NCI-H526 treated with DMSO at 0.1 percent for 48 hours (cell line): ENCODE measurements around the gene TANGO2.

ENCODE experiments used
- DNase-seq: peaks from one replicate; lab custom pipeline; 2025; lab: John Stamatoyannopoulos, UW

Gene TANGO2

GRCh38 chr22:20108757-20109230 lies 87.9 kb downstream of the TANGO2 start:
- DNase-seq, result no peak

DNA sequence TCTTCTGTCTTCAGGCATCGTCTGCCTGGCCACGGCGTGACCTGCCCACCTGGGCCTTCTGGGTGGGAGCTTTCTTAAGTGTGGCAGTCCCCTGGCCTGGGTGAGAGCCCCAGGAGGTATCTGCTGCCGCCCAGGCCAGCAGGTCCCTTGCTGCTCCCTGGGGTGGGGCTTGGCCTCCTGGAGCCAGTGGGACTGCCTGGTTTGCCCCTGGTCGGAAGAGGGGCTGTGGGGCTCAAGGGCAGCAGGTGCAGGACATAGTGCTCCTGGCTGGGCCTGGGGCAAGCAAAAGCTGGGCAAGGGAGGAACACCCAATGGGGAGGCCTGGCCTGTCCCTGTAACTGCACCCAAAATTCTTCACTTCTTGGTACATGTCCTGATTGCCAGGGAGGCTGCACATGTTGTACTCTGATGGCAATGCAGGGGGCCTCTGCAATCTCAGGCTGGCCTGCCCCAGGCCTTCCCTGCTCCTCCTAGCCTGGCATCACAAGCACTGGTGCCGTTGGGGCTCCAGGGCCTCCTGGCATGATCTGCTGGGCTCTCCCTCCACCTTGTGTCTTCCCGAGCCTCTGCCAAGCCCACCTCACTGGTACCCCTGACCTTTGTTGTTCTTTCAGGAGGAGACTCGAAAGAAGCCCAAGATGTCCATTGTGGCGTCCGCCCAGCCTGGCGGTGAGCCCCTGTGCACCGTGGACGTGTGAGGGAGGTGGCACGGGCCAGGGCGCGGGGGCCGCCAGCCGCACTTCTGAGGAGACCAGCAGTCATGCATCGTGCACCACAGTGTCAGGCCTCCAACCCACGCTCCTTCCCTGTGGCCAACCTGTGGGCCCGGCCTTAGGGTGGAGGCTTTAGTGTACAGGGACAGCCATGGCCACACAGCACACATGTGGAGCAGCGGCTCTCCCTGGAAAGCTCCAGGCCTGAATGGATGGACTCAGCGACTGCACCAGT lies 88.8 kb downstream of the TANGO2 start:
- no peak for DNase-seq

- DNase-seq, result no peak
These were observed 89.6 kb downstream of the TANGO2 start for GRCh38 chr22:20110359-20110985.

GRCh38 chr22:20111045-20111688 lies 90.3 kb downstream of the TANGO2 start:
- no peak for DNase-seq

- no peak for DNase-seq
These were observed 91.0 kb downstream of the TANGO2 start for GRCh38 chr22:20111689-20112622.

- no peak for DNase-seq
These were observed 92.0 kb downstream of the TANGO2 start for GRCh38 chr22:20112623-20113511.

- no peak for DNase-seq
These were observed 92.8 kb downstream of the TANGO2 start for GRCh38 chr22:20113551-20114310.

DNA sequence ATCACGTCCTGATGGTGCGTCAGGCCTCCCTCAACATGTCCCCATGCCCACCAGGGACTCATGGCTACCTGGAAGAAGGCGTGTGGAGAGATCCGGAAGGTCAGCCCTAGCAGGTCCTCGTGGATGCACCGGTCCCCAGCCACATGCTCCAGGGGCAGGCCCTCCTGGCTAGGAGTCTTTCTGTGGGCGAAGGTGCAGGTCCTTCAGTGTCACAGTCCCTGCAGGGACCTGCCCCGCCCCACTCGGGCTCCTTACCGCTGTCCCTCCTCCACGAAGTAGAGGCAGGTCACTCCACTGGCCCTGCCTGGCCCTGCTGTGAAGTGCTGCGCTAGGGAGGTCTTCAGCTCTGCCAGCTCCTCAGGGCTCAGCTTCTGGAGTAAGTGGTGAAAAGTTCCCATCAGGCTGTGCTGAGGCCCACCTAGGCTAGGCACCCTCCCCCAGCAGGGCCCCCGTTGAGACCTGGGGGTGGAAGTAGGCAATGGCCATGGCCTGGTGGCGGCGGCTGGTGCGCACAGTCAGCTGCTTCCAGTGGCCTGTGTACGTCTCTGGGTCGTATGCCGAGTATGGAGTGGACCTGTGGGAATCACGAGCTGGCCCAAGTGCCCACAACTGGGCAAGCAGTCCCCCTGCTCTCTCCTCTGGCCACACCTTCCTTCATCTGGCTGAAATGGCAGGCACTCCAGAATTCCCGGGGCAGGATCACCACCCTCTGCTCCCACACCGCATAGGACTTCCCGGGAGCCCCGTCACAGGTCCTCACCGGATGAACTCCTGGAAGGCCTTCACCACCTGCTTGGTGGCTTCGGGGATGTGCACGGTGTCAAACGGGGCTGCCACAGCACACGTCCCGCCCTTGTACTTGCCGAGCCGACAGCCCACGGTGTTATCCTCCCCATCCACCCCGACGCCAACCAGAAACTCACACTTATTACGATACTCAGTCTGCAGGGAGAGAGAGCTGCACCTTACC lies 93.9 kb downstream of the TANGO2 start:
- DNase-seq, result no peak

GRCh38 chr22:20115691-20116375 lies 94.9 kb downstream of the TANGO2 start, which contains the start of gene RANBP1:
TSS of gene RANBP1 (plus strand) at chr22:20116104. CDS start at chr22:20116185, 81 bp downstream.
- DNase-seq, result no peak

DNA sequence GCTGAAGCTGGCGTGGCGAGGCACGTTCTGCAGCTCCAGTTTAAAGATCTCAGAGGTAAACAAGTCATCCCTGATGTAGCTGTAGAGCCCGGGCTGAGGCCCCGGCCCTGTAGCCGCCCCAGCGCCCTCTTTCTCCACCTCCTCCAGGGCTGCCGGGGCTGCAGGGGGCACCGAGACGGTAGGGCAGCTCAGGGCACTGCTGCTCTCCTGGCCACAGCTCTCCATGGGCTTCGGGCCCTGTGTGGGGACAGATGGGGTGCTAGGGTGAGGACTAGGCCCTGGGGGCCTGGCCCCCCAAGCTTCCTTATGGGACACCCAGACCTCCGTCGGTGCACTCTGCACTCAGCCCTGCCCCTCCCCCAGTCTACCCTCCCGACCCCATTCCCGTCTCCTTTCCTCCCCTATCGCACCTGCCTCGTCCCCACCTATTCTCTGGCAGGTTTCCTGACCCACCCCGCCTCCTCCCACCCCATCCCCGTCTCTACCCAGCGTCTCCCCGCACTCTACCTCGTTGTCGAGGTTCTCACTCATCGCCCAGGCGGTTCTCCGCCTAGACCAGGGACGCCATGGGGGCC lies 95.6 kb downstream of the TANGO2 start:
- DNase-seq, result no peak
